AG08395 (cell line): ENCODE results near the gene PEAK1.
"Not testable (repeated sequence)": the region's sequence is repeated elsewhere in the genome, so short reads cannot be mapped to it uniquely, and the experiment has no call there.

Experiments
- DNase-seq: peaks from one replicate; pipeline ENCODE4 v3.0.0; 2012; ENCODE audit warnings: mixed read lengths, low spot score

The PEAK1 gene

GRCh38 chr15:77295446-77295845, 124.5 kb downstream of the PEAK1 start:
- DNase-seq, result peak; percentile 12

DNA sequence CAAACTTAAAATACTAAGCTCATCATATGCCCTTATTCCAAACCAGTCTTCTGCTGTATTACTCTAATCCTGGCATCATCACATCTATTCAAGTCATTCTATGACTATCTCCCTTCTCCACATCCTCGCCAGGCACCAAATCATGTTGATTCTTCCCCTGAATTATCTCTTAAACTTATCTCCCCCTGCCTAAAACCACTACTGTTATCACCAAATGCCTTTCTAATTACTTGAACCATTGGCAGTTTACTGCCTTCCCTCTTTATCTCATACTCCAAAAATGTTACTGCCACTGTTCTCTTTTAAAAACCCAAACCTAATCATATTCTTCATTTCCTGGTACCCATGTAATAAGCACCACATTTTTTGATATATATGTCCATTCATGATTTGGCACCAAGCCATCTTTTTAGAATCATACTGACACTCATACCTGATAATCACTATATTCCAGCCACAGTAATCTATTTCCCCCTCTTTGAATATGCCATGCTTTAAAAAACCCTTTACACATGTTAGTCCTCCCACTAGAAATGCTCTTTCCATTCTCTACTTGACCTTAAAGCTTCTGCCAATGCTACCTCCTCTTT, 126.8 kb downstream of the PEAK1 start:
- no peak for DNase-seq

GRCh38 chr15:77291107-77291506, 128.8 kb downstream of the PEAK1 start:
- no peak for DNase-seq

- DNase-seq, result no peak
These were observed 132.5 kb downstream of the PEAK1 start for GRCh38 chr15:77287385-77287784.

- no peak for DNase-seq
These were observed 134.6 kb downstream of the PEAK1 start for GRCh38 chr15:77285057-77285997.

GRCh38 chr15:77282333-77282732, 137.6 kb downstream of the PEAK1 start:
- peak; percentile 73 for DNase-seq

- no peak for DNase-seq
These were observed 143.0 kb downstream of the PEAK1 start for GRCh38 chr15:77276943-77277342.

DNA sequence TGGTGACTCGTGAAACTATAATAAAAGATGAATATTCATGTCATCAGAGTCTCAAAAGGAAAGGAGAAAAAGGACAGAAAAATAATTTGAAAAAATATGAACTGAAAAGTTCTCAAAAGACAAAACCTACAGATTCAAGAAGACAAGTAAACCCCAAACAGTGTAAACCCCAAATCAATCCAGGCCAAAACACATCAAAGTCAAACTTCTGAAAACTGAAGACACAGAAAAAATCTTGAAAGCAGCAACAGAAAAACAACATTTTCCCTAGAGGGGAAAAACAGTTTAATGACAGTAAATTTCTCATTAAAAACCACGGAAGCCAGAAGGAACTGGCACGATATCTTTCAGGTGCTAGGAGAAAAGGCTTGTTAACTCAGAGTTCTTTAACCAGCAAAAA, 143.8 kb downstream of the PEAK1 start:
- DNase-seq, result no peak

- DNase-seq, result not testable (repeated sequence)
These were observed 146.8 kb downstream of the PEAK1 start for GRCh38 chr15:77273136-77273535.

DNA sequence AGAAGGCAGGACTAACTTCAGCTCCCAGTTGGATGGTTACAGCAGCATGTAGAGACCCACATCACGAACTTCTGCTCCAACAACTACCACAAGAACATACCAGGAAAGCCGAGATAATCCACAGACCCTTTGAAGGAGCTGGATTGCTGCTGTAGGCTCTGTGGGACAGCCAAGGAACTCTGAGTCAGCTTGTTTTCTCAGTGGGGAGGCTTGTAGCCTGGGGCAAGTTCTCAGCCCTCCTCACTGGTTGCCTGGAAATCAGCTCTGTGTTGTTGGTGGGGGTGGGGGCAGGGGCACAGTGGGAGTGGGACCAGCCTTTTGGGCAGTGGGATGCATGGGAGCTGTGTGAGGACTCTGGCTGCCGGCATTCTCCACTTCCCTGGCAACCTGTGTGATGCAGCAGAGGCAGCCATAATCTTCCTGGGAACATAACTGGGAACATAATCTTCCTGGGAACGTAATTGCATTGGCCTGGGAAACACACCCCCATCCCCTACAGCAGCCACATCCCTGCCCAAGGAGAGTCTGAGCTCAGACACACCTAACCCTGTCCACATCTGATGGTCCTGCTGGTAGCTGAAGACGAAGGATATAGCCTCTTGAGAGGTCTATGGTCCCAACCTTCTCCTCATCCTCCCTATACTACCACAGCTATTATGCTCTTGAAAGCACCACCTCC, 153.1 kb downstream of the PEAK1 start:
- DNase-seq, result peak; percentile 16

DNA sequence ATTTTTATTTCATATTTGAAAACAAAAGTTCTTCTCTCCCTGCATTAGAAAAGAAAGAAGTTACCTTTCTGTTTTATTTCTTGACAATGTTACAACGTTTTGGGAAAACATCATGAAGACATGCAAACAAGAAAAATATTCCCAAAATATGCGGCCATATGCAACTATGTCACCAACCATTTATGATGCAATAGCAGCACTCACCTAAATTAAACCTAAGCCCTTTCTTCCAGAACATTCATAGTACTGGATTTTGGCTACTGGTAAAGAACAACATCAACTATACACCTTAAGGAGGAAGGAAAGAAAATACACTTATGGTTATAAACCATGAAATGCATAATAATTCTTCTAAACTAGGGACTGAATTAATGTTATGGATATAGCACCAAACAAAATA, 164.5 kb downstream of the PEAK1 start:
- DNase-seq, result no peak

DNA sequence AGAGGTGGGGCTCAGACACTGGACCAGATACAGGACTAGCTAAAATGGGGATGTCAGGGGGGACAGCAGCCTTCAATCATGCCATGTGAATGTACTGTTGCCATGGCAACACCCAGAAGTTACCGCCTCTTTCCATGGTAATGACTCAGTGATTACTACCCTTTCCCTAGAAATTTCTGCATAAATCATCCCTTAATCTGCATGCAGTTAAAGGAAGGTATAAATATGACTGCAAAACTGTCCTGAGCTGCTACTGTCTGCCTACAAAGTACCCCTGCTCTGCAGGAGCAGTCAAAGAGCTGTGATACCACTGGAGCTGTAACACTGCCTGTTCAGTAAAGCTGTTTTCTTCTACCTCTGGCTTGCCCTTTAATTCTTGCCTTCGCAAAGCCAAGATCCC, 168.2 kb downstream of the PEAK1 start:
- DNase-seq, result no peak

- no peak for DNase-seq
These were observed 172.8 kb downstream of the PEAK1 start for GRCh38 chr15:77247116-77247515.

DNA sequence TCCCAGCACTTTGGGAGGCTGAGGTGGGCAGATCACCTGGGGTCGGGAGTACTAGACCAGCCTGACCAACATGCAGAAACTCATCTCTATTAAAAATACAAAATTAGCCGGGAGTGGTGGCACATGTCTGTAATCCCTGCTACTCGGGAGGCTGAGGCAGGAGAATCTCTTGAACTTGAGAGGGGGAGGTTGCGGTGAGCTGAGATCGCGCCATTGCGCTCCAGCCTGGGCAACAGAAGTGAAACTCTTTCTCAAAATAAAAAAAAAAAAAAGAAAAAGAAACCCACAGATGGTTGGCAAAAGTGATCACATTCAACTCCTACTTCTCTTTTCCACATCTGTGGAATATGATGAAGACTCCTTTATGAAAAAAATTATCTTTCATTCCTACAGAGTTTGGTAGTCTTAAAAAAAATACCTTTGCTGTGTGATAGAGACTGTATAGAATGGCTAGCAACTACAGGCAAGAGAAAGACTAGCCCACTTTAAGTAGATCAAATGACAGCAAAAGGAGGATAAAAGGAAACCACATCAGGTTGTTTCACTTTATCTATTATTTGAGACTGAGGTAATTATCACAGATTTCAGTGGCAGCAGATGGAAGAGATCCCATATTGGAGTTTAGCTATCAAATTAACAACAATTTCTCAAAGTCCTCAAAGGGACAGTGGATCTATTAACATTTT, 176.0 kb downstream of the PEAK1 start:
- DNase-seq, result no peak

DNA sequence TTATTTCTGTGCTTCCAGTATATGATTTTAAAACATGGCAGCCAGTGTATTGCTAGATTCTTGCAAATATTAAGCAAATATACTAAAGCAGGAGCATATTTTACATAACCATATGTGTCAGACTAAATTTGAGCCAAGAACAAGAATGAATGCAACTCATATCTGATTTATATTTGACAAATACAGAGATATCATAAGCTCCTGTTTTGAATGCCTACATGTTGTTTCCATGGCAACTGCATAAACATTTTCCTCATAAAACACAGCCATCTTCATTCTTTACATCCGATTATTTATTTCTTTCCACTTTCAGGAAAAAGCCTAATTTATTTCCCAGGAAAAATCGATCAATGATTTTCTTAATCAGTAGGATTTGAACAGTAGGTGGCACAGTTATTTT, 176.8 kb downstream of the PEAK1 start:
- DNase-seq, result no peak

- DNase-seq, result peak; percentile 40
These were observed 179.9 kb downstream of the PEAK1 start for GRCh38 chr15:77239882-77240608.

DNA sequence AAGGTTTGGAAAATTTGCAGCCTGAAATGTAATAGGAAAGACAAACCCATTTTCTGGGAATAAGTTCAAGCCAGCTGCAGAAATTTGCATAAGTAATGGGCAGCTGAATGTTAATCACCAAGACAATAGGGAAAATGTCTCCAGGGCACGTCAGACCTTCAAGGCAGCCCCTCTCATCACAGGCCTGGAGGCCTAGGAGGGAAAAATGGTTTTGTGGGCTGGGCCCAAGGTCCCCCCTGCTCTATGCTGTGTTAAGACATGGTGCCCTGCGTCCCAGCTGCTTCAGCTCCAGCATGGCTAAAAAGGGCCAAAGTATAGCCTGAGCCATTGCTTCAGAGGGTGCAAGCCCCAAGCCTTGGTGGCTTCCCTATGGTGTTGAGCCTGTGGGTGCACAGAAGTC, 184.3 kb downstream of the PEAK1 start:
- no peak for DNase-seq

DNA sequence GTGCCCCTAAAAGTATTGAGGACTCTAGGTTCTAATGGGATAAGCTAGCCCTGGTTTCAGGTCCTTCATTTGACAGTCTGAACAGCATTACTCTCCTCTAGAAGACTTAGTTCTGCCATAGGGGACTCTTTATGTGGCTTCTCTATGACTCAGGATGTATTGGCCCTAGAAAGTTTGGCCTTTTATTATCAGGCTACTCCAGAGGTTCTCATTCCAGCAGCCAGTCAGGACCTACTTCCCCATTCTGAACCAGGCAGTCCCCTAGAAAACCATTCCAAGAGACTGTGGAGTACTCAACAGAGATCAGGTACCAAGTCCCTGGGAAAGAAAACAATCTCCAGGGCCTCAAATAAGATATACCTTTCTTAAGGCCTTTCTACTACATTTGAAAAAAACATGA, 191.1 kb downstream of the PEAK1 start:
- DNase-seq, result no peak

GRCh38 chr15:77226652-77227051, 193.3 kb downstream of the PEAK1 start:
- DNase-seq, result no peak

DNA sequence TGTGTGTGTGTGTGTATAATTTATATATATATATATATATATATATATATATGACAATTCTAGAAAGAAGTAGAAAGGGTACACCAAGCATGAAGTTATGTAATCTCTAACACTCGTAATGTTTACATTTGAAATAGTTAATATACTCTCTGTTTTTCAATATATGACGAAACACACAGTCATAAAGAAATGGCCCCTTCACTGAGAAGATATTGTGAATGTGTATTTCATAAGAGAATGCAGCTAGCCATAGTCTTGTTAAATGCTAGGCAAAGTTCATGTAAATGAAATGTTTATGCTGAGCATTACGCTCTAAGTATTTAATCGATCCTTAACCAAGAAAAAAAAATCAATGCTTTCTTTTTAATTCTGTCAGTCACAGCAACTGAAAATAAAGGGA, 194.3 kb downstream of the PEAK1 start:
- no peak for DNase-seq

DNA sequence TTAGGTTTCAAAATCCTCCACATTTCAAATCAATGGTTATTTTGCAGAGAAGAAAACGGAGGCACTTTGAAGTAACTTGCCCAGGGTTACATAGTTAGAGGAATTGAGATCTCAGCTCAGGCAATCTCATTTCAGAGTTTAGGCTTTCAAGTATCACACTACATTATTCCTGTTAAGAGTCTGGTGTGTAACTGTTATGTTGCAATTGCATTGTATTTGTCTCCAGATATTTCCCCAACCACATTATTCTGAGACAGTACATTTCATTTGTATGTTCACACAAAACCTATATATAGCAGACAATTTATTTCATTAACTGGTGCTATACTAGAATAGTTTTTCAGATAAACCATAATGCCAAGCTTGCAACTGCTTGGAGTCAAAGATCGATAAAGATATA, 194.8 kb downstream of the PEAK1 start:
- DNase-seq, result no peak

GRCh38 chr15:77224352-77224751, 195.6 kb downstream of the PEAK1 start:
- no peak for DNase-seq
